Measurements from ENCODE around the gene PRADC1. TPM values are rescaled to one million over a fixed set of nuclear protein-coding genes. Genes with fewer than 3 reads are reported as not detected.

Gene PRADC1
- total RNA-seq: 12.1 and 28.1 TPM in 2 replicates

GRCh38 chr2:73233154-73233931, at the start of gene PRADC1:
TSS of gene PRADC1 (minus strand) at chr2:73233239. CDS start at chr2:73233160, 79 bp downstream.

GRCh38 chr2:73233932-73234832, 1.1 kb upstream of the PRADC1 start, which contains the start of gene CCT7:
TSS of gene CCT7 (plus strand) at chr2:73234308. CDS start at chr2:73234379, 71 bp downstream.

GRCh38 chr2:73214120-73215035, 18.7 kb downstream of the PRADC1 start, which contains the start of gene SMYD5:
TSS of gene SMYD5 (plus strand) at chr2:73214245. CDS start at chr2:73214267, 22 bp downstream.

GRCh38 chr2:73202156-73203054, 30.6 kb downstream of the PRADC1 start, which contains the start of gene NOTO:
TSS of gene NOTO (plus strand) at chr2:73202574. CDS start at chr2:73202667, 93 bp downstream.

Other genes starting within 250 kb of the PRADC1 start
- 13.9 and 14.8 TPM in 2 replicates for gene SFXN5, start 161.5 kb downstream of the PRADC1 start, total RNA-seq
- 42.9 and 48.5 TPM in 2 replicates for gene RAB11FIP5, start 120.3 kb downstream of the PRADC1 start, total RNA-seq
- gene NOTO, start 30.7 kb downstream of the PRADC1 start, total RNA-seq: not detected in 2 replicates
- 21.2 and 27.9 TPM in 2 replicates for gene SMYD5, start 19.0 kb downstream of the PRADC1 start, total RNA-seq
- 421 and 604 TPM in 2 replicates for gene CCT7, start 1.1 kb upstream of the PRADC1 start, total RNA-seq
- 2.1 and 3.4 TPM in 2 replicates for gene FBXO41, start 51.2 kb upstream of the PRADC1 start, total RNA-seq
- gene EGR4, start 60.3 kb upstream of the PRADC1 start, total RNA-seq: not detected in 2 replicates
- gene ALMS1, start 152.6 kb upstream of the PRADC1 start, total RNA-seq: 16.6 and 18.1 TPM in 2 replicates

Data from uterine smooth muscle cell (primary cell).